Stimulated activated naive CD8-positive, alpha-beta T cell treated with anti-CD3 and anti-CD28 coated beads, Interleukin-15, amount 100 ng/mL, for 72 hours (primary cell): ENCODE data around the gene ZBTB4.
A peak's percentile ranks its signal among the peaks of the same experiment; 100 is the strongest.

ENCODE experiments used
- ATAC-seq: fragments of 150-1000 bp; cut with Tn5 transposase; 2 replicates; pipeline ENCODE4 v1.10.0; 2021; ENCODE audit warnings: mild to moderate bottlenecking, moderate library complexity
- DNase-seq, 2 donors: peaks; one replicate each; pipeline ENCODE4 v3.0.0; 2021 to 2022
- H3K27ac Mint-ChIP-seq, 2 donors: one replicate each; pipeline ENCODE4 v1.8.0; 2022; ENCODE audit warnings: mild to moderate bottlenecking in 2 of 2, mixed read lengths in 2 of 2, moderate library complexity in 2 of 2
- H3K27me3 Mint-ChIP-seq: one replicate; pipeline ENCODE4 v1.8.0; 2022; ENCODE audit warnings: mixed read lengths
- H3K4me1 Mint-ChIP-seq: one replicate; pipeline ENCODE4 v1.8.0; 2022; ENCODE audit warnings: mild to moderate bottlenecking, mixed read lengths
- H3K4me3 Mint-ChIP-seq, 2 donors: one replicate each; pipeline ENCODE4 v1.8.0; 2022; ENCODE audit warnings: mild to moderate bottlenecking in 2 of 2, mixed read lengths in 2 of 2, moderate library complexity in 1 of 2
- H3K9me3 Mint-ChIP-seq, 2 donors: one replicate each; pipeline ENCODE4 v1.8.0; 2022; ENCODE audit warnings: mixed read lengths in 2 of 2

Gene ZBTB4

GRCh38 chr17:7427549-7427948, 51.9 kb downstream of the ZBTB4 start:
- Mint-ChIP-seq H3K9me3 (no peaks in the 10 kb centered on the region), H3K4me1 (no peaks in the 10 kb centered on the region), H3K4me3 (no peak overlapping the region), H3K27ac (no peak overlapping the region), H3K27me3 (no peaks in the 10 kb centered on the region)
- DNase-seq (no peak), ATAC-seq (no peak)

GRCh38 chr17:7426896-7427489, 52.4 kb downstream of the ZBTB4 start:
- Mint-ChIP-seq H3K4me3 (no peak overlapping the region), H3K27me3 (no peaks in the 10 kb centered on the region), H3K4me1 (no peaks in the 10 kb centered on the region), H3K27ac (no peak overlapping the region), H3K9me3 (no peaks in the 10 kb centered on the region)
- DNase-seq (no peak), ATAC-seq (no peak)

- Mint-ChIP-seq H3K4me3 (no peak overlapping the region), H3K4me1 (no peaks in the 10 kb centered on the region), H3K27ac (no peak overlapping the region), H3K9me3 (no peaks in the 10 kb centered on the region), H3K27me3 (no peaks in the 10 kb centered on the region)
- DNase-seq (no peak), ATAC-seq (peak; percentile 19)
Observed at GRCh38 chr17:7426203-7426863, 53.1 kb downstream of the ZBTB4 start.

- Mint-ChIP-seq H3K9me3 (no peaks in the 10 kb centered on the region), H3K27me3 (no peaks in the 10 kb centered on the region), H3K4me1 (no peaks in the 10 kb centered on the region), H3K27ac (no peak overlapping the region), H3K4me3 (no peak overlapping the region)
- ATAC-seq = no peak
- DNase-seq = no peak
Observed at GRCh38 chr17:7425756-7426155, 53.7 kb downstream of the ZBTB4 start.

GRCh38 chr17:7425316-7425715, 54.1 kb downstream of the ZBTB4 start, which contains the start of gene SPEM2:
TSS of gene SPEM2 (plus strand) at chr17:7425616. CDS start at chr17:7425689, 73 bp downstream.
- no peak for ATAC-seq
- Mint-ChIP-seq H3K4me1 (no peaks in the 10 kb centered on the region), H3K27me3 (no peaks in the 10 kb centered on the region), H3K27ac (no peak within 1 kb of the TSS), H3K9me3 (no peaks in the 10 kb centered on the region), H3K4me3 (no peak within 1 kb of the TSS)
- DNase-seq = no peak

- H3K27me3 Mint-ChIP-seq = no peaks in the 10 kb centered on the region
- DNase-seq (no peak), ATAC-seq (no peak)
- H3K27ac Mint-ChIP-seq = no peak overlapping the region
- H3K9me3 Mint-ChIP-seq = no peaks in the 10 kb centered on the region
- H3K4me1 Mint-ChIP-seq = no peaks in the 10 kb centered on the region
- no peak overlapping the region for H3K4me3 Mint-ChIP-seq
Observed at GRCh38 chr17:7423679-7424078, 55.8 kb downstream of the ZBTB4 start.

GRCh38 chr17:7421186-7421585, 58.2 kb downstream of the ZBTB4 start:
- H3K27me3 Mint-ChIP-seq = no peaks in the 10 kb centered on the region

GRCh38 chr17:7419819-7420610, 59.4 kb downstream of the ZBTB4 start, which contains the start of gene SPEM1:
TSS of gene SPEM1 (plus strand) at chr17:7420324. CDS start at chr17:7420385, 61 bp downstream.
- no peak for ATAC-seq

More at GRCh38 chr17:7421186-7421585, 58.2 kb downstream of the ZBTB4 start:
- Mint-ChIP-seq H3K4me1 (no peaks in the 10 kb centered on the region), H3K9me3 (no peaks in the 10 kb centered on the region), H3K27ac (no peak overlapping the region), H3K4me3 (no peak overlapping the region)
- no peak for ATAC-seq
- no peak for DNase-seq

GRCh38 chr17:7418472-7419152, 60.8 kb downstream of the ZBTB4 start:
- no peak for ATAC-seq
- no peaks in the 10 kb centered on the region for H3K4me1 Mint-ChIP-seq
- H3K9me3 Mint-ChIP-seq = no peaks in the 10 kb centered on the region
- no peaks in the 10 kb centered on the region for H3K27me3 Mint-ChIP-seq
- no peak overlapping the region for H3K27ac Mint-ChIP-seq
- DNase-seq = no peak
- no peak overlapping the region for H3K4me3 Mint-ChIP-seq

More at GRCh38 chr17:7419819-7420610, 59.4 kb downstream of the ZBTB4 start, which contains the start of gene SPEM1:
- Mint-ChIP-seq H3K4me1 (no peaks in the 10 kb centered on the region), H3K27me3 (no peaks in the 10 kb centered on the region), H3K4me3 (no peak within 1 kb of the TSS), H3K9me3 (no peaks in the 10 kb centered on the region), H3K27ac (peak within 1 kb of the TSS in 1 of 2 donors; percentile 81)
- no peak for DNase-seq

- no peaks in the 10 kb centered on the region for H3K9me3 Mint-ChIP-seq
- ATAC-seq = peak; percentile 63
- DNase-seq = no peak
- no peaks in the 10 kb centered on the region for H3K27me3 Mint-ChIP-seq
- H3K27ac Mint-ChIP-seq = no peak overlapping the region
- H3K4me3 Mint-ChIP-seq = no peak overlapping the region
- H3K4me1 Mint-ChIP-seq = no peaks in the 10 kb centered on the region
Observed at GRCh38 chr17:7417056-7417655, 62.3 kb downstream of the ZBTB4 start.

- no peaks in the 10 kb centered on the region for H3K4me1 Mint-ChIP-seq
- no peak overlapping the region for H3K27ac Mint-ChIP-seq
- no peak for ATAC-seq
- H3K27me3 Mint-ChIP-seq = no peaks in the 10 kb centered on the region
- H3K4me3 Mint-ChIP-seq = no peak overlapping the region
- no peaks in the 10 kb centered on the region for H3K9me3 Mint-ChIP-seq
- DNase-seq = no peak
Observed at GRCh38 chr17:7416323-7416722, 63.1 kb downstream of the ZBTB4 start.

GRCh38 chr17:7415784-7416183, 63.6 kb downstream of the ZBTB4 start:
- no peaks in the 10 kb centered on the region for H3K27me3 Mint-ChIP-seq
- no peak overlapping the region for H3K4me3 Mint-ChIP-seq
- H3K27ac Mint-ChIP-seq = no peak overlapping the region
- no peaks in the 10 kb centered on the region for H3K4me1 Mint-ChIP-seq
- ATAC-seq = no peak
- no peaks in the 10 kb centered on the region for H3K9me3 Mint-ChIP-seq
- DNase-seq = no peak

GRCh38 chr17:7414837-7415236, 64.6 kb downstream of the ZBTB4 start:
- Mint-ChIP-seq H3K27me3 (no peaks in the 10 kb centered on the region), H3K4me3 (no peak overlapping the region), H3K9me3 (no peaks in the 10 kb centered on the region), H3K27ac (no peak overlapping the region), H3K4me1 (no peaks in the 10 kb centered on the region)
- DNase-seq (no peak), ATAC-seq (no peak)

GRCh38 chr17:7413346-7413985, 66.0 kb downstream of the ZBTB4 start:
- ATAC-seq (no peak), DNase-seq (no peak)
- H3K27ac Mint-ChIP-seq = no peak overlapping the region
- no peaks in the 10 kb centered on the region for H3K27me3 Mint-ChIP-seq
- H3K4me3 Mint-ChIP-seq = no peak overlapping the region
- peaks cover 5% of the 10 kb centered on the region for H3K4me1 Mint-ChIP-seq
- H3K9me3 Mint-ChIP-seq = no peaks in the 10 kb centered on the region

GRCh38 chr17:7411427-7411750, 68.0 kb downstream of the ZBTB4 start:
- H3K4me1 Mint-ChIP-seq = peaks cover 11% of the 10 kb centered on the region
- no peak for ATAC-seq
- no peak overlapping the region for H3K4me3 Mint-ChIP-seq
- no peaks in the 10 kb centered on the region for H3K27me3 Mint-ChIP-seq
- DNase-seq = no peak
- H3K27ac Mint-ChIP-seq = no peak overlapping the region
- no peaks in the 10 kb centered on the region for H3K9me3 Mint-ChIP-seq
